Transverse colon (tissue), 4 donors: ENCODE results near the gene STAC3. TPM values are rescaled to one million over a fixed set of nuclear protein-coding genes. Genes with fewer than 3 reads are reported as not detected.

Experiments
- DNase-seq: peaks from one replicate; pipeline ENCODE4 v3.0.0-alpha.2; 2019
- H3K27ac ChIP-seq, 4 donors: fragments of 200-600 bp; sonication (generic); 2 replicates each; pipeline ENCODE4 v1.5.1; 2016 to 2018; ENCODE audit warnings: inconsistent platforms in 4 of 4
- H3K27me3 ChIP-seq: fragments of 200-600 bp; sonication (generic); 2 replicates; pipeline ENCODE4 v1.5.1; 2017; ENCODE audit warnings: inconsistent platforms
- H3K36me3 ChIP-seq, 4 donors: fragments of 200-600 bp; sonication (generic); 2 replicates each; pipeline ENCODE4 v1.5.1; 2017 to 2019; ENCODE audit warnings: inconsistent platforms in 4 of 4
- H3K4me1 ChIP-seq, 4 donors: fragments of 200-600 bp; sonication (generic); 2 replicates each; pipeline ENCODE4 v1.5.1; 2017 to 2020; ENCODE audit warnings: inconsistent platforms in 4 of 4
- H3K4me3 ChIP-seq, 4 donors: fragments of 200-600 bp; sonication (generic); 1 replicate in 1 of 4; 2 replicates in 3 of 4; pipeline versions ENCODE4 v1.5.1 to v1.6.1; 2017 to 2019; ENCODE audit warnings: inconsistent platforms in 4 of 4
- H3K9me3 ChIP-seq, 2 donors: fragments of 200-600 bp; sonication (generic); 2 replicates each; pipeline ENCODE4 v1.5.1; 2017 to 2019; ENCODE audit warnings: inconsistent platforms in 2 of 2
- CTCF ChIP-seq, 5 experiments: fragments of 200-600 bp in 3 of 5; fragments of 450-650 bp in 2 of 5; sonication (generic) in 3 of 5; IDR thresholded peaks; 1 replicate in 2 of 5; 2 replicates in 3 of 5; pipeline ENCODE4 v1.5.1; 2016 to 2017; ENCODE audit warnings: antibody characterized with exemption in 5 of 5, inconsistent platforms in 3 of 5, mild to moderate bottlenecking in 2 of 5, moderate library complexity in 1 of 5
- EP300 ChIP-seq: sonication (generic); formaldehyde crosslinking; IDR thresholded peaks from one replicate; pipeline ENCODE4 v1.6.1; 2017; ENCODE audit warnings: antibody characterized with exemption, low read depth
- POLR2A ChIP-seq: fragments of 450-650 bp; IDR thresholded peaks from one replicate; pipeline ENCODE4 v1.6.1; 2016; ENCODE audit warnings: antibody characterized with exemption, mild to moderate bottlenecking, moderate library complexity
- POLR2AphosphoS5 ChIP-seq, 3 donors: sonication (generic); formaldehyde crosslinking; IDR thresholded peaks; one replicate each; pipeline ENCODE4 v1.6.1; 2016; ENCODE audit warnings: antibody characterized with exemption in 3 of 3
- WGBS, 2 donors: methylation state at CpG; one replicate each; pipeline ENCODE4 v1.1.5; 2018; ENCODE audit warnings: low coverage in 1 of 2; 5-methylcytosine and 5-hydroxymethylcytosine counted together
- in situ Hi-C, 4 donors: fragments of 200-750 bp; cut with MboI; loops; one replicate each; pipeline versions ENCODE4 v1.15.0 to v1.15.1; 2017; ENCODE audit warnings: low sequenced_read_pairs in 3 of 4, low pct_ligation_motif_present in 1 of 4, low pct_unique_long_range_greater_than_20kb in 1 of 4
- intact Hi-C: fragments of 100-400 bp; cut with DNase I; formaldehyde crosslinking; loops from one replicate; pipeline ENCODE4 v1.15.1; 2023; ENCODE audit warnings: low total_unique reads
- total RNA-seq, 4 donors: library from RNA; depleted of rRNA; stranded (reverse); fragments of >200 nt; gene quantifications; one replicate each; pipeline ENCODE4 v1.1.0, GENCODE V29; 2016

STAC3 gene
- total RNA-seq, 4 donors from 2014 or later: 1.8 to 3.3 (median 1.9) TPM

GRCh38 chr12:57201631-57202030 is 49.4 kb downstream of the STAC3 start:
- intact Hi-C loops: no loop called here
- H3K36me3 ChIP-seq: peaks cover 0 to 70% (median 12%) of the 10 kb centered on the region in 4 donors
- DNase-seq: no peak

GRCh38 chr12:57201219-57201618 is 49.8 kb downstream of the STAC3 start:
- in situ Hi-C loops: no loop called here
- Histone ChIP-seq H3K9me3 (no peaks in the 10 kb centered on the region), H3K4me1 (no peaks in the 10 kb centered on the region), H3K4me3 (no peak overlapping the region), H3K27me3 (no peaks in the 10 kb centered on the region), H3K36me3 (peaks cover 0 to 66% (median 12%) of the 10 kb centered on the region in 4 donors), H3K27ac (no peak overlapping the region)
- 92 to 100% methylated on average over 1 to 8 of the region's 8 CpGs for WGBS, 2 donors
- DNase-seq: no peak
- intact Hi-C loops: no loop called here
- TF ChIP-seq POLR2A (no peak), CTCF (IDR thresholded peaks at IDR 0.05) (no peak), POLR2AphosphoS5 (IDR thresholded peaks at IDR 0.05) (no peak), EP300 (no peak)

More at GRCh38 chr12:57201631-57202030, 49.4 kb downstream of the STAC3 start:
- Histone ChIP-seq H3K27ac (no peak overlapping the region), H3K27me3 (no peaks in the 10 kb centered on the region), H3K9me3 (no peaks in the 10 kb centered on the region), H3K4me3 (no peak overlapping the region), H3K4me1 (no peaks in the 10 kb centered on the region)
- in situ Hi-C loops: no loop called here
- WGBS, 2 donors: 93% methylated on average over 12 of the region's 16 CpGs; no CpG with 5 or more reads in 1 of the 2 donors
- TF ChIP-seq POLR2A (no peak), POLR2AphosphoS5 (IDR thresholded peaks at IDR 0.05) (no peak), CTCF (IDR thresholded peaks at IDR 0.05) (no peak), EP300 (no peak)

GRCh38 chr12:57200497-57200896 is 50.5 kb downstream of the STAC3 start:
- no peak for TF ChIP-seq EP300
- no peak for TF ChIP-seq CTCF (IDR thresholded peaks at IDR 0.05)
- TF ChIP-seq POLR2AphosphoS5 (IDR thresholded peaks at IDR 0.05): no peak
- no peak for TF ChIP-seq POLR2A
- H3K4me3 ChIP-seq: no peak overlapping the region
- WGBS, 2 donors: 94 to 100% methylated on average over 1 to 15 of the region's 15 CpGs

GRCh38 chr12:57199191-57199590 is 51.8 kb downstream of the STAC3 start:
- no peak for TF ChIP-seq EP300
- TF ChIP-seq POLR2AphosphoS5 (IDR thresholded peaks at IDR 0.05): no peak
- no peak for TF ChIP-seq POLR2A
- TF ChIP-seq CTCF (IDR thresholded peaks at IDR 0.05): no peak
- Histone ChIP-seq H3K9me3 (no peaks in the 10 kb centered on the region), H3K4me1 (no peaks in the 10 kb centered on the region), H3K27ac (no peak overlapping the region), H3K4me3 (no peak overlapping the region), H3K27me3 (no peaks in the 10 kb centered on the region), H3K36me3 (peaks cover 0 to 66% (median 11%) of the 10 kb centered on the region in 4 donors)
- DNase-seq: no peak
- 91% methylated on average over 14 of the region's 15 CpGs; no CpG with 5 or more reads in 1 of the 2 donors for WGBS, 2 donors
- in situ Hi-C loops: loop anchor here in 1 of 4 donors (25.0 kb wide), 1 partner anchor 437 kb away; the partner anchor contains the start of genes HSD17B6 and PRIM1
- intact Hi-C loops: no loop called here

More at GRCh38 chr12:57200497-57200896, 50.5 kb downstream of the STAC3 start:
- in situ Hi-C loops (no loop called here), intact Hi-C loops (no loop called here)
- Histone ChIP-seq H3K4me1 (no peaks in the 10 kb centered on the region), H3K36me3 (peaks cover 0 to 62% (median 12%) of the 10 kb centered on the region in 4 donors), H3K9me3 (no peaks in the 10 kb centered on the region), H3K27me3 (no peaks in the 10 kb centered on the region), H3K27ac (no peak overlapping the region)
- DNase-seq: no peak
